ENCODE data around the gene HMGXB3.

Gene HMGXB3

DNA sequence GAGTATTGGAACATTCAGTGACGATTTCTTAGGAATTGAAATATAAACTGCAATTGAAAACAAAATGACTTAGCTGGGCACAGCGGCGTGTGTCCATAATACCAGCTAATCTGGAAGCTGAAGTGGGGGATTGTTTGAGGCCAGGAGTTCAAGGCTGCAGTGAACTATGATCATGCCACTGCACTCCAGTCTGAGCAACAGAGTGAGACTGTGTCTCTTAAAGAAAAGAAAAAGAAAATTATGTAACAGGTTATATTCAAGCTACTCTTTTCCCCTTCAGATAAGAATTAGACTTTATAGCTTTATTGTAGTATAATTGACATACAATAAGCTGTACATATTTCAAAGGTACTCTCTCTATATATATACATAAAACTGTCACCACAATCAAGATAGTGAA is 33.6 kb upstream of the HMGXB3 start:
- TF ChIP-seq, protein P1, sequence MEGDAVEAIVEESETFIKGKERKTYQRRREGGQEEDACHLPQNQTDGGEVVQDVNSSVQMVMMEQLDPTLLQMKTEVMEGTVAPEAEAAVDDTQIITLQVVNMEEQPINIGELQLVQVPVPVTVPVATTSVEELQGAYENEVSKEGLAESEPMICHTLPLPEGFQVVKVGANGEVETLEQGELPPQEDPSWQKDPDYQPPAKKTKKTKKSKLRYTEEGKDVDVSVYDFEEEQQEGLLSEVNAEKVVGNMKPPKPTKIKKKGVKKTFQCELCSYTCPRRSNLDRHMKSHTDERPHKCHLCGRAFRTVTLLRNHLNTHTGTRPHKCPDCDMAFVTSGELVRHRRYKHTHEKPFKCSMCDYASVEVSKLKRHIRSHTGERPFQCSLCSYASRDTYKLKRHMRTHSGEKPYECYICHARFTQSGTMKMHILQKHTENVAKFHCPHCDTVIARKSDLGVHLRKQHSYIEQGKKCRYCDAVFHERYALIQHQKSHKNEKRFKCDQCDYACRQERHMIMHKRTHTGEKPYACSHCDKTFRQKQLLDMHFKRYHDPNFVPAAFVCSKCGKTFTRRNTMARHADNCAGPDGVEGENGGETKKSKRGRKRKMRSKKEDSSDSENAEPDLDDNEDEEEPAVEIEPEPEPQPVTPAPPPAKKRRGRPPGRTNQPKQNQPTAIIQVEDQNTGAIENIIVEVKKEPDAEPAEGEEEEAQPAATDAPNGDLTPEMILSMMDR (IDR thresholded peaks at IDR 0.05; ENCODE audit: control insufficient read depth, extremely low read depth, insufficient read depth), result no peak
- no peak for DNase-seq (ENCODE audit: low read depth)

GRCh38 chr5:149969181-149969930 is 31.2 kb upstream of the HMGXB3 start:
- DNase-seq (ENCODE audit: low read depth), result no peak
- no peak overlapping the region for H3K4me3 ChIP-seq (ENCODE audit: low read depth, low read length)
- TF ChIP-seq, protein P1 (IDR thresholded peaks at IDR 0.05; ENCODE audit: control insufficient read depth, extremely low read depth, insufficient read depth), result no peak

More for the DNA sequence above, 33.6 kb upstream of the HMGXB3 start:
- no peak overlapping the region for H3K4me3 ChIP-seq (ENCODE audit: low read depth, low read length)

GRCh38 chr5:149975409-149975808 is 25.1 kb upstream of the HMGXB3 start:
- no peak overlapping the region for H3K4me3 ChIP-seq (ENCODE audit: low read depth, low read length)
- TF ChIP-seq, protein P1 (IDR thresholded peaks at IDR 0.05; ENCODE audit: control insufficient read depth, extremely low read depth, insufficient read depth), result no peak

GRCh38 chr5:149979896-149980295 is 20.6 kb upstream of the HMGXB3 start:
- no peak for DNase-seq (ENCODE audit: low read depth)
- no peak overlapping the region for H3K4me3 ChIP-seq (ENCODE audit: low read depth, low read length)
- TF ChIP-seq, protein P1 (IDR thresholded peaks at IDR 0.05; ENCODE audit: control insufficient read depth, extremely low read depth, insufficient read depth), result no peak

More at GRCh38 chr5:149975409-149975808, 25.1 kb upstream of the HMGXB3 start:
- no peak for DNase-seq (ENCODE audit: low read depth)

DNA sequence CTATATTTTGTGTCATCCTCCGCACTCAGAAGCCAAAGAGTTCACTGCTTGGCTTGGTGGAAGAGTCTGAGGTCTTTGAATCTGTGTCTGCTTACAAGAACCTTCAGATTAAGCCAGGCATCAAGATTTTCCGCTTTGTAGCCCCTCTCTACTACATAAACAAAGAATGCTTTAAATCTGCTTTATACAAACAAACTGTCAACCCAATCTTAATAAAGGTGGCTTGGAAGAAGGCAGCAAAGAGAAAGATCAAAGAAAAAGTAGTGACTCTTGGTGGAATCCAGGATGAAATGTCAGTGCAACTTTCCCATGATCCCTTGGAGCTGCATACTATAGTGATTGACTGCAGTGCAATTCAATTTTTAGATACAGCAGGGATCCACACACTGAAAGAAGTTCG is 19.3 kb upstream of the HMGXB3 start:
- TF ChIP-seq, protein P1 (IDR thresholded peaks at IDR 0.05; ENCODE audit: control insufficient read depth, extremely low read depth, insufficient read depth), result no peak
- DNase-seq (ENCODE audit: low read depth), result no peak
- H3K4me3 ChIP-seq (ENCODE audit: low read depth, low read length), result no peak overlapping the region

GRCh38 chr5:149982505-149982904 is 18.0 kb upstream of the HMGXB3 start:
- TF ChIP-seq, protein P1 (IDR thresholded peaks at IDR 0.05; ENCODE audit: control insufficient read depth, extremely low read depth, insufficient read depth), result no peak
- DNase-seq (ENCODE audit: low read depth), result no peak
- H3K4me3 ChIP-seq (ENCODE audit: low read depth, low read length), result no peak overlapping the region

- TF ChIP-seq, protein P1 (IDR thresholded peaks at IDR 0.05; ENCODE audit: control insufficient read depth, extremely low read depth, insufficient read depth), result no peak
- no peak for DNase-seq (ENCODE audit: low read depth)
- no peak overlapping the region for H3K4me3 ChIP-seq (ENCODE audit: low read depth, low read length)
Measured at GRCh38 chr5:149988126-149988525, 12.4 kb upstream of the HMGXB3 start.
